ENCODE results near the gene OTUB1.

OTUB1 gene

DNA sequence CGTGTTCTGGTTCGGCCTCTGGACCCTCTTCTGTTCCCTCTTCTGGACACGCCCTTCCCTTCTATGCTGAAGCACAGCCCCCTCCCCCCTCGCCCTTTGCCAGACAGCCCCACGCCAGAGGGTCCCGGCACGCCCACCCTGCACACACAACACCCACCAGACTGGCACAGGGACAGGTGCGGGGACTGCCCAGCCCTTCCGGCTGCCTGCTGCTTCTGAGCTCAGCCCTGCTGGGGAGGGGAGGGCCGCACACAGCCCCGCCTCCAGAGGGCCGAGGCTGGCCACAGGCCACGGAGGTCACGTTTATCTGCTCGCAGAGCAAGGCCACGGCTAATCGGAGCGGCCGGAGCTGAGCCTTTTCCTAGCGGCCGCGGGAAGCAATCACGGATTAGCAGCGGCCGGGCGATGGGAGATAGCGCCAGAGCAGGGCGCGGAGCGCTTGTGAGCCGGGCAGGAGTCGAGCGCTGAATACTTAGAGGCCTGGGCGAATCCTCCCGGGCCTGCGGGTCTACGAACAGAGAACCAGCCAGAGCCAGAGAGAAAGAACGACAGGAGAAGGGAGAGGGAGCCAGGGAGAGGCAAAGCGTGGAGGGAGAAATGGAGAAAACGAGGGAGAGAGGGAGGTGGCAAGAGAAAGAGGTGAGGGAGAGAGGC lies 21.5 kb downstream of the OTUB1 start:
- DNase-seq = no peak

DNA sequence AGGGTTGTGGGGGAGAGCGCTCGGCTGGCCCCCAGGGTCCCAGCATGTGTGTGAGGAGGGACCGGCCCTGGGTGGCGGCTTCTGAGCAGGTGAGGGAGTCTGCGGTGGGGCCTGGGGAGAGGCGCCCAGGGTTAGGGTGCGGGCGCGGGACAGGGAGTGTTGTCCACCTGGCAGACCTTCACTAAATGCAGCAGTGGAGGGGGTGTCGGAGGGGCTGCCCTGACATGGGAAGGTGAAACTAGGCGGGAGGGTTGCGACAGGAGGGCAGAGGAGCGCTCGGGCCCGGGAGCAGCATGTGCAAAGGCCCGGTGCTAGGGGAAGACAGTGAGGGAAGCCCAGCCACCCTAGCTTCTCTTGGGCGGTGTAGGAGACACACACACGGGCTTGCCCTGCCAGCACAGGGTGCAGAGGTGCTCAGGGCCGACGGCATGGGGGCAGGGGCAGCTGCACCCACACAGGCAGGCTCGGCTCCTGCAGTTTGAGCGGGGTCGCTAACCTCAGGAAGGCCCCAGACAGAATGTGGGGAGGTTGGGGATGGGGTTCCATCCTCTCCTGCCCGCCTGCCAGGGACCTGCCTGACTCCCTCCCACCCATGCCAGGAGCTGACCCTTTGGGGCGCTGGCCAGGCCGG lies 22.2 kb downstream of the OTUB1 start:
- DNase-seq = no peak

DNA sequence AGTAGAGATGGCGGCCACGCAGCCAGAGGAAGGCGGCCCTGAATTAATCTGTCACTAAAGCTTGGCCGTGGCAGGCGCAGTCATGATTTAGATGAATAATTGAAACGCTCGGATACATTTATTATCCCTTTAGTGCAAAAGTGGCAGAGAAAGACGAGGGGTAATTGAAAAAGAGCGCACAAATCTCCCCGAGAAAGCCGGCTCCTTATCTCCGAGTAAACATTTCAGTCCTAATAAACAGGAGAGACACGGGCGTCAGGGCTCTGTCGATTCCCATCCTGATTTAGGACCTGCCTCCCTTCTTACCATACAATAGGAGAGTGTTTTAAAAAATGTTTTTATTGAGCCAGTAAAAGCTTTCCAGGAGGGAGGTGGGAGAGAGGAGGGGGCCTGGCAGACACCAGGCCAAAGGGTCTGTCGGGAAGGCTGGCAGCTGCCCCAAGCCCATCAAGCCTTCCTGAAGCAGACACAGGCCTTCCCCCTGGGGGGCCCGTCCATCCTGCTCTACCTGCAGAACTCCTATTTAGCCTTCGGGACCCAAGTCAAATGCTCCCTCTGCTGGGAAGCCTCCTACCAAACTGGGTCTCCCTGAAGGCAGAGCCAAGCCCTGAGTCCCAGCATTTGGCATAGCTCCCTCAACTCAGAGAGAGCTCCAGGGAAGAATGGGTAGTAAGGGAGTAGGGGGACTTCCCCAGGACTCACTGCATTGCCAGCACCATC lies 22.8 kb downstream of the OTUB1 start:
- no peak for DNase-seq

DNA sequence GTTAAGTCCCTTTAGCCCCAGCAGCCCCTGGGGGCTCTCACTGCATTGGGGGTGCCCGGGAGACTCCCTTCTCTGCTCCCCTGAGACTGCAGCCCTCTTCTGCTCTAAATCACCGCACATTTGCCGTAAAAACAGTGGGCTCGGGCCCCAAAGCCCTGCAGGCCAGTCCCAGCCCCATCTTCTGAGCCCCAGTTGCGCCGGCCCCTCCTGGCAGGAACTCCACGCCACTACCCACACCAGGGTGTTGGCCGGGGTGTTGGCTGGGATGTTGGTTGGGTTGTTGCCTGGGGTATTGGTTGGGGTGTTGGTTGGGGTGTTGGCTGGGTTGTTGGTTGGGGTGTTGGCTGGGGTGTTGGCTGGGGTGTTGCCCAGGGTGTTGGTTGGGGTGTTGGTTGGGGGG lies 23.5 kb downstream of the OTUB1 start:
- DNase-seq = no peak

DNA sequence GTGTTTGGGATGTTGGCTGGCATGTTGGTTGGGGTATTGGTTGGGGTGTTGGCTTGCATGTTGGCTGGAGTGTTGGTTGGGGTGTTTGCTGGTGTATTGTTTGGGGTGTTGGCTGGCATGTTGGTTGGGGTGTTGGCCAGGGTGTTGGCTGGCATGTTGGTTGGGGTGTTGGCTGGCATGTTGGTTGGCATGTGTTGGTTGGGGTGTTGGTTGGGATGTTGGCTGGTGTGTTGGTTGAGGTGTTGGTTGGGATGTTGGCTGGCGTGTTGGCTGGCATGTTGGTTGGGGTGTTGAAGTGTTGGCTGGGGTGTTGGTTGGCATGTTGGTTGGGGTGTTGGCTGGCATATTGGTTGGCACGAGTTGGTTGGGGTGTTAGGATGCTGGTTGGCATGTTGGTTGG lies 24.5 kb downstream of the OTUB1 start:
- no peak for DNase-seq

DNA sequence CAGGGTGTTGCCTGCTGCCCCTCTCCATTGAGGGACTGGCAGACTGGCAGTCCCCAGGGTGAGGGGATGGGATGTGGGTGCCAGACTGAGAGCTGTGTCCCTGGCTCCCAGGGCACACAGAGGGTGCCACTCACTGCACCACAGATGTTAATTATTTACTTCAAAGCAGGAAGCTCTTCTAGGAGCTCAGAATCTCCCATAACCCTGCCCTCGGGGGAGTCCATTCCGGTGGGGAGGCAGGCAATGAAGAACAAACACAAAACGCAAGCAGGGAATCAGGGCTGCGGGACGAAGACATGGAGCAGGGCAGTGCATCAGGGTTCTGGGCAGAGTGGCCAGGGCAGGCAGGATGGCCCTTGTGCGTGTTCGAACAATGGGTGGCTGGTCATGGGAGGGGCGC lies 25.1 kb downstream of the OTUB1 start:
- no peak for DNase-seq

DNA sequence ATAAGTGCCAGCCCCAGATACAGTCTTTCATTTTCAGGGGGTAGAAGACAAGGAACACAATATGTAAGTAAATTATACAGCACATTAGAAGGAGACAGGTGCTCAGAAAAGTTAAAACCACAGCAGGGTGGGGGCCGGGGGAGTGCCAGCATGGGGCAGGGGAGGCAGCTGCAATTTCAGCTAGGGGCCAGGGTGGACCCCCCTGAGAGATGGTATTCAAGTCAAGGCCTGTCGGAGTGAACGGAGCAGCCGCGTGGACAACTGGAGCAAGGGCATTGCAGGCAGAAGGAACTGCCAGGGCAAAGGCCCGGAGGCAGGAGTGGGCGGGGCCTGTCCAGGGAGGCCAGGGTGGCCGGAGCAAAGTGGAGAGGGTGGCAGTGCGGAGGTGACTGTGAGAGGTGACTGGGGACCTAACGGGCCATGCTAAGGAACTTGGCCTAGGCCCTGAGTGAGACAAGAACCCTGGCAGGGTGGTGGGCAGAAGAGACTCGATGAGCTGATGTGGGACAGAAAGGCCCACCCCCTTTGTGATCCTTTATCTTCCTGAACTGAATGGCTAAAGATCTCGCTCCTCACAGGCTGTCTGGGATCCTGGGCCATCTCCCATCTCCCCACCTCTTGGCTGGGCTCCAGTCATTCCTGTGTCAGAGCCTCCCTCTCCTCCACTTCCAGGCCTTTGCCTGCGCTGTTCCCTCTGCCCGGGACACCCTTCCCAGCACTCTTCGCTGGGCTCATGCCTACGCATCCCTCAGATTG lies 27.1 kb downstream of the OTUB1 start:
- DNase-seq = no peak

DNA sequence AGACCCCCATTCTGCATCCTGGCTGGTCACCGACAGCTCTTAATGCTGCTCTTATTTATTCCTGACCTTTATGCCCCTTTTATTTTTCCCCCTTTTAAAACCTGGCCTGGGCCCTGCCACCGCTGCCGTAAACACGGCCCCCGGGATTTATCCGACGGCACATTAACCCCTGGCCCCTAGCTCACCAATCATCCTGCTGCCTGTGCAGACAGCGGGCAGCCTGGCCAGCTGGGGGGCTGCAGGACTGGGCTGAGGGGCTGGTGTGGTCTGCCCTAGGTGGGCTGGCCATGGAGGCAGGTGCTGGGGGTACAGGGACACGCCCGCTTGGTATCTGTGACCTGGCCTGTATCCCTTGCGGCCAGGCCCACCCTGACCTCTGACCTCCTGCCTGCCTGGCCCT lies 28.1 kb downstream of the OTUB1 start:
- no peak for DNase-seq

DNA sequence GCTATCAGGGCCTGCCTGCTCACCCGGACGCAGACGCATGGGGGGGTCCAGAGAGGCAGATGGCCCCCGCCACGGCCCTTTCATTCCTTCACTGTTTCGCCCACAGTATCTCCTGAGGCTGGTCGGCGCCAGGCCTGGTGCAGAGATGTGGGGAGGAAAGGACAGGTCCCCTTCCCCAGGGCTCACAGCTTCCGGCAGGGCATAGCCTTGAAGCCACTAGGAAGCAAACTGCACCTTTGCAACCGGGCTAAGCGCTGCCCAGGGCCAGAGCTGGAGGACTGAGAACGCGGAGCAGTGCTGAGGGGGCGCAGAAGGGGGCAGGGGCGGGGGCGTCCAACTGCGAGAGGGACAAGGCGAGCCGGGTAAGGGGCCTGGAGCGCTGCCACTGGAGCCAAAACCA lies 29.3 kb downstream of the OTUB1 start:
- no peak for DNase-seq

DNA sequence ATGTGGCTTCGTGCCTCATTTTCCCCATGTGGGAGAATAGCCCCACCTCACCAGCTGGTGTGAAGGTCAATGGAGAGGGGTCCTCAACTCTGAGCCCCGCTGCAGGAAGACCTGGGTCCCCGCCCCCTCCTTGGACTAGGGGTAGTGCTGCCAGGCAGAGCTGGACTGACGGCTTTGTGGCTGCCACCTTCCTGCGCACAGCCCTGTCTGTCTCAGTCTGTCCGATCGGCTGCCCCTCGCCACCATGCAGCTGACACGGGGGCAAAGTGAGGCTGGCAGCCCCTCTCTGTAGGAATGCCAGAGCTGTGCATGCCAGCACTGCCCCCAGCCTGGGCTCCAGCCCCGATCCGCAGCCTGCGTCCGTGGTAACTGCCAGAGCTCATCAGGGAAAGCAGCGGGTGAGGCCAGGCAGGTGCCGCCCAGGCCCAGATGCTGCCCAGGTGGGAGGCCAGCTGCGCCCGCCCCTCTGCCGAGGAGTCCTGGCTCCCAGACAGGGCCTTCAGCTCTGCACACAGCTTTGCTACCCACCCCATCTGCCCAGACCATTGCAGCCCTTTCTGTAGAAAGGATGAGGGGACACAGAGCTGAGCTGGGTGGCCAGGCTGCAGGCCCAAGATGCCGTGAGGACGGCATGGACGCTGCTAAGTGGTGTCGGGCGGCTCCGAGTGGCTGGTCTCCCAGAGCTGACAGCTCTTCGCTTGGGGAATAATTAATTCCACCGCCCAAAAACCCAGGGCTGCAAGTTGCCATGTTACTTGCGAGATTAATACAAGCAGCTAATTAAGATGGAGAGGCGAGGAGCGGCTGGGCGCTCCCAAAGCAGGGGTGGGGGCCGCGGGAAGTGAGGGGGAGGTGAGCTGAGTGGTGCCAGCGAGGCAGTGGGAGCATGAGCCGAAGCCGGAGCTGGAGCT lies 30.0 kb downstream of the OTUB1 start:
- DNase-seq = no peak

DNA sequence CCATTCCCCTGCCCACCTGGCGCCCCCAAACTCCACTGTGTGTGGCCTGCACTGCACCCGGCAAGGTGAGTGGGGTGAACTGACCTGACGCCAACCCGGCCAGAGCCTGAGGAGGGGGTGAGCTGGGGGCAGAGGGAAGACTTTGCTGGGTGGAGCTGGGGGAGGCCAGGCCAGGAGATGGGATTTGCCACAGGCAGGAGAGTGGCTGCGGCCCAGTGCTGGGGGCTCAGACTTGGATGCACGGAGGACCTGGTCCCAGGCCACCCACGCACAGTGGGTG lies 31.6 kb downstream of the OTUB1 start:
- no peak for DNase-seq

DNA sequence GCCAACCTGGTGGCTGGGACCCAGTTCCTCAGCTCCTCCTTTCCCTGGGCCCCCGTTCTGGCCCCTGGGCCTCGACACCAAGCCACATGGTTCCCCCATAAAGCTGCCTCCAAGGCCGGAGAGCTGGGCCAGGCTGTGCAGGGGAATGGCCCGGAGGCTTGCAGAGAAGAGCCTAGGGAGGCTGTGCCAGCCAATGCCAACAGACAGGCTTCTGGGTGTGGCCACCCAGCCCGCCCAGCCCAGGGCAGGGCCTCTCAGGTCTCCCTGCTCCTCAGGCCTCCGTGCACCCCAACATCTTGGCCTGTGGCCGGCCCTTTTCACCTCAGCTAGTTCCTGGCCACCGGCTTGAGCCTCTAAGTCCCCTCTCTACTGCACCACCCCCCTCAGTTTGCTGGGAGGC lies 32.1 kb downstream of the OTUB1 start:
- no peak for DNase-seq

DNA sequence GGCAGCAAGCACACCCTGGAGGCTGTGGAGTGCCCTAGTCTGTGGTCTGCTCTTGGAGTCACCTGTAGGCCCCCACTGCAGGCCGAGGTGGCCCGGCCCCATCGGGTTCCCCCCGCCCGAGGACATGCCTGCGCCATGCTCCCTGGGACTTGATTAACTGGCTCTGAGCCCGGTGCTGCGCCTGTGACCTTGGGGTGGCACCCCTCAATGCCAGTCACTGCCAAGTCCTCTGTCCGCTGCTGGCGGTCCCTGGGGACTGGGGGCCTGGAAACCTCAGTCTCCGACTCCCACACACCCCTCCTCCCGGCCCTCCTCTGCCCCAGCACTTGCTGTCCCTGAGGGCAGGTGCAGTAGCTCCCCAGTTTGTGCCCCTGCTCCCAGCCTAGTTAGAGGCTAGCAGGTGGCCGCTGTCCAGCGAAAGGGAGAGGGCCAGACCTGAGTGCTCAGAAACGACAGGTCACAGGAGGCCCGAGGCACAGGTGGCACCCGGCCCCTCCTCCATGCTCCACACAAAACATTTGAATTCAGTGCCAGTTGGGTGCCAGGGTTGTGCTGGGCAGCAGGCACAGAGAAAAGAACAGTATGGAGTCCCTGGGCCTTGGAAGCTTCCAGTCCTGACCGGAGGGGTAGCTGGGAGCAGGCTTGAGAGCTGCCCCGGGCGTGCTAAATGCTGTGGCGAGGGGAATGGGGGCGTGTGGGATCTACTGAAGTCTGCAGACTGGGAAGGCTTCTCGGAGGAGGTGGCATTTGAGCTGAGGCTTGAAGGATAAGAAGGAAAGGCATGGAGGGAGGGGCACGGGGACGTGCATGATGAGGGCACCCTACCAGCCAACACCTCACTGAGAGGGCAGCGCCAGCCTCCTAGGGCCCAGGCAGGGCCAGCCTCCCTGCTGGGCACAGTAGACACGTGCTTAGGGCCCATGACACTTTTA lies 33.1 kb downstream of the OTUB1 start:
- DNase-seq = no peak

DNA sequence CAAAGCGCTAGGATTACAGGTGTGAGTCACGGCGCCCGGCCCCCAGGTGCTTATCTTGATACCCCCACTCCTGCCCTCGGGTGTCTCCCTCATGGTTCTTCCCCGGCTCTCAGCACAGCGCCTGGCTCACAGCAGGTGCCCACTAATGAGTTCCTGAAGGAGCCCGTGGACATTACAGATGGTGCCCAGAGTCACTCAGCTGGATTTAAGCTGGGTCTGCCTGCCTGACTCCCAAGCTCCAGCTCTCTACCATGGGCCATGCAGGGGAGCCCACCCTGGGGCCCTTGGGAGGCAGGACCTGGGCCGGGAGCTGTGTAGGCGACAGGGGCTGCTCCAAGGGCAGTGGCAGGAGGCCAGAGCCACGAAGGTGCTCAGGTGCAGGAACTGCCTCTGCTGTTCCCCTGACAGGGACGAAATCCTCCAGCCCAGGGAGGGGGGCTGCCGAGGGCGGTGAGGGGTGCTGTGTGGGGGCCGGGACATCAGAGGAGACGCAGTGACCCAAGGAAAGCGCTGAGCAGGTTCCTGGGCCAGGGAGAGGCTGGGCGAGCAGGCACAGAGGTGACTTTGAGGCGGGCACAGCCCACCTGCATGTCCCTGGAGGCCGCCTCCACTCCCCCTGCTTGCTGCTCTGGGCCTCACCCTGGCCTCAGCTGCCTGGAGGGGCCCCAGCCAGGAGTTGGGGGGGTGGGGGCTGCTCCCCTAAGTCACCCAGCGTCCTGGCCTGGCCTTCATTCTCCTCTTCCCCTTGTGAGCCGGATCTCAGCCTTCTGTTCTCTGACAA lies 34.9 kb downstream of the OTUB1 start:
- DNase-seq = no peak

DNA sequence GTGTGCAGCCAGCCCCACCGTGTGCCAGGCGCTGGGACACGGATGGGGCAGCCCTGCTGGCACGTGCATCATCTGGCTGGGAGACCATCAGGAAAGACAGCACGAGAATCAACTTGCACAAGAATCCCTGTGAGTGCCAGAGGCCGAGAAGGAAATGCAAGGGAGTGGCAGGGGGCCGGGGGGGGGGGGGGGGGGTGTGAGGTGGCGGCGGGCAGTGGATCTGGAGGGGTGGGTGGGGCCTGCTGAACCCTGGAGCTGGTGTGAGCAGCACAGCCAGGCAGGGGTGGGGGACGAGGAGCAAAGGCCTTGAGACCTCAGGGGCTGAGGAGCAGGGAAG lies 35.5 kb downstream of the OTUB1 start:
- no peak for DNase-seq

DNA sequence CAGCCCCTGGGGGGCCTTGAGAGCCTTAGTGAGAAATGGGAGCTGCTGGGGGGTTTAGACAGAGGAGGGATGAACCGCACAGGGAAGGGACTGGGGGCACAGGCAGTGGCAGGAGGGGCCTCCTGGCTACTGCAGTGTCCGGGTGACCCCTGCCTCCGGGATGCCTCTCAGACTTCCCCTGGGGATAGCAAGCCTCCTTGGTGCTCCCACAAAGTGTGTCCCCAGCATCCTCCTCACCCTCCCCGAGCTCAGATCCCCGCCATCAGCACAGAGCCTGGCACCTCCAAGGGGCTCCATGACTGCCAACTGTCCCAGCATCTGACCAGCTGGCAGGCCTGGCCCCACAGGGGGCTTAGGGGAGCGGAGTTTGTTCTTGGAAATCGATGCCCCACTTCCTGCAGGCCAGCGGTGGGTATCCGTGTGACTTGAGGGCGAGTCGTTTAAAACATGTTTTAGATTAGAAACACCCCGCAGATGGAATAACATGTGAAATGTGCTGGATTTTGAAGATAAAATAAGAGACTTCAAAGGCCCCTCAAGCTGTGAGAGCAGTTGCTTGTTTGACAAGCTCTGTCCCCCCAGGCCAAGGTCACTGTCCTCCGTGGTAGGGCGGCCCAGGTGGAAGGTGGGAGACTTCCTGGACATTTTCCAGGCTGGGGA lies 36.0 kb downstream of the OTUB1 start:
- no peak for DNase-seq

DNA sequence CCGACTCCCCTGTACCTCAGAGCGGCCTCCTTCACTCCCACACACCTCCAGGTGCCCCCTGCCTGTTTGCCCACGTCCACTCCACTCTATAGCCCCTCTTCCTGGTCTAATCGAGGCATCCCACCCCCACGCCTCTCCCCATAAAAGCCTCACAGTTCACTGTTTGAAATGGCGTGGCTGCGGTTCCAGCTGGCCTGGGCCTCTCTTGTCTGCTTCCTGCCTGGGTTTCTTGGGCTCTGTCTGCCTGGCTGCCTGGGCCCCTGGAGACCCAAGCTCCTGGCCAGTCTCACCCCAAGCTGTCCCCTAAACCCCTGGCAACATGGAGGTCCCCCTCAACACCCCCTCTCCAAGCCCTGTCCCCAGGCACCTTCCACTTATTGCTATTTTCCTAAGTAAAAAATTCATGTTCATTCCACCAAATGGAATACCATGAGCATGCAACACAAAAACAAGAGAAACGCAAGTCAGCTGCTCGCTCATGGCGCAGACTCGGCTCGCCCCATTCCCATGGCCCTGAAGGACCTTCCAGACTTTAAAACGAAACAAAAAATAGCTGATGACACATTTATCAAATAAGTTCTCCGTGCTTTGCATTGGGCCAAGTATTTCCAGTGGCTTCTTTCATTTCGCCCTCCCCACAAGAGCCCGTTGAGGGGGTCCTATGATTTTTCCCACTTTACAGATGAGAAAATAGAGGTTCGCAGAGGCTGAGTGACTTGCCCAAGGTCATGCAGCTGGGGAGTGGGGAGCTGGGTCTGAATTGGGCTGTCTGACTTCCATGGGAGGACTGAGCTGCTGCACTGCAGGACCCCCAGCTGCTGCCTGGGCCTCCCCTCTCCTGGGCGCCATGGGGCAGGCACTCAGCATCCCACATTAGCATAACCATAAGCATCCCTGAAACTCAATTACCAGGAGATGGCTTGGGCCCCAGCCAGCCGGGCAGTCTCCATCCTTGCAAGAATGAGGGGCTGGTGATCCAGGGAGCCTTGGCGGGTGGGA lies 37.8 kb downstream of the OTUB1 start:
- no peak for DNase-seq

DNA sequence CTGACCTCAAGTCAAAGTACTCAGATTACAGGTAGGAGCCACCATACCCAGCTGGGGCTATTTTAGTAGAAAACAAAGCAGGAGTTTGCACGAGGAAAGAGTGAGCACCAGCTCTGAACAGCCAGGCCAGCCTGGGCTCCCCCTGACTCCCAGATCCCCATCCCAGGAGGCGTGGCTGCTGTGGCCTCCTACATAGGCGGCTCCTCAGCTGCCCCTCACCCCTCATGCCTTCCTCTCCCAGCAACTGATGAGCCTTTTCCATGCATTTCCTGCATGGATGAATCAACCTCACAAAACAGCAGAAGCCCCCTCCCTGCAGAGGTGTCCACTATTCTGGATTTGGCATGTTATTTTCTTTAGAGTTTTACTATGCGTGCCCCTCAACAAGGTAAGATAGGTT lies 39.0 kb downstream of the OTUB1 start:
- no peak for DNase-seq

DNA sequence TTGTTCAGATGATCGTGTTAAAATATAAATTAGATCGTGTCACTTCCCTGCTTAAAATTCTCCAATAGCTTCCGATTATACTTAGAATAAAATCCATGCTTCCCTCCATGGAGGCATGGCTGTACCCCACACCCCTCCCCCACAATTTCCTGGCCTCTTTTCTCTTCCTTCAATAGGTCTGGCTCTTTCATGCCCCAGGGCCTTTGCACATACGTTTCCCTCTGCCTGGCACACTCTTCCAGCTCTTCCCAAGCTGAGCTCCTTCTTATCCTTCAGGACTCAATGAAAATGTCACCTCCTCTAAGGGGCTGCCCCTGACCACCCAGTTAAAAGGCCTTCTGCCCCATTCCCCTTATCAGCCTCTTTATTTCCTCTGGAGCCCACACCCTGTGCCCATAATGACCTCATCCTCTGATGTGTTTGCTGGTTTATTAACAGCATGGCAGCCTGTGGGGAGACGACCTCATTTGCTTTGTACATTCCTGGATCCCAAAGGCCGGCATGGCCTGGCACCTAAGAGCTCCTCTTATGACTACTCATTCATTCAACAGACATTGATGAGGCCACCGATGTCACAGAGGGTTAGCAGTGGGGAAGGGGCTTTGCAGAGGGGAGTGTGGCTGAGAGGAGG lies 40.5 kb downstream of the OTUB1 start:
- no peak for DNase-seq
